Neural crest cell (in vitro differentiated cells): ENCODE data around the gene KRT84. TPM values are rescaled to one million over a fixed set of nuclear protein-coding genes. Genes with fewer than 3 reads are reported as not detected.
A peak's percentile ranks its signal among the peaks of the same experiment; 100 is the strongest.

Experiments used
- DNase-seq: peaks from one replicate; pipeline ENCODE4 v3.0.0; 2021; ENCODE audit warnings: low read depth, mixed read lengths, low spot score
- H3K27ac Mint-ChIP-seq: one replicate; pipeline ENCODE4 v1.8.0; 2021; ENCODE audit warnings: mild to moderate bottlenecking, mixed read lengths; ENCODE audit not compliant: unreplicated experiment
- H3K27me3 Mint-ChIP-seq: 2 replicates; pipeline ENCODE4 v1.8.0; 2021; ENCODE audit warnings: low read depth, mild to moderate bottlenecking, mixed read lengths
- H3K36me3 Mint-ChIP-seq: 2 replicates; pipeline ENCODE4 v1.8.0; 2021; ENCODE audit warnings: low read depth, mild to moderate bottlenecking, mixed read lengths
- H3K4me1 Mint-ChIP-seq: 2 replicates; pipeline ENCODE4 v1.8.0; 2021; ENCODE audit warnings: mixed read lengths
- H3K4me3 Mint-ChIP-seq: one replicate; pipeline ENCODE4 v1.8.0; 2021; ENCODE audit warnings: mild to moderate bottlenecking, mixed read lengths
- H3K9me3 Mint-ChIP-seq: 2 replicates; pipeline ENCODE4 v1.8.0; 2021; ENCODE audit warnings: mixed read lengths
- total RNA-seq: library from RNA; stranded (reverse); gene quantifications from 2 replicates; pipeline ENCODE4 v1.2.1, GENCODE V29; 2021
- TF ChIP-seq, protein P1 (sequence below): fragments of 200-600 bp; sonication (generic); conservative IDR thresholded peaks from 2 replicates; pipeline ENCODE4 v1.5.0; 2021; ENCODE audit warnings: antibody characterized with exemption, mild to moderate bottlenecking

The KRT84 gene
- total RNA-seq, 1 donor from 2014 or later = not detected

DNA sequence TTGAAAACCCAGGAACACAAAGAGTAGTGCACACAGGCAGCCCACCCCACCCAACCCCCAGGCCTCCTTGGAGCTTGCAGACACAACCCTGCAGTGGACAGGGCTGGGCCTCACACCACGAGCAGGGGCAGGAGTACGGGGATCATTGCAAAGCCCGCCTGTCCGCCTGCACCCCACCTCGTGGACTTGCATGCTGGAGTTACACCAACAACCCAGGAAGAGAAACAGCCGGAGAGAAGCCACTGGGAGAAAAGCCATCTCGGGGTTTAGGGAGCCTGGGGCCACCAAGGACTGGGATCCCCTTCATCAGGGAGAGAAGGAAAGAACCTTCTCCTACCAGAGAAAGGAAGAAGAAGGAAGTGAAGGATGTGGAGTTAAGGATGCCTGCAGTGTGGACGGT, 8.2 kb downstream of the KRT84 start:
- TF ChIP-seq, protein P1, sequence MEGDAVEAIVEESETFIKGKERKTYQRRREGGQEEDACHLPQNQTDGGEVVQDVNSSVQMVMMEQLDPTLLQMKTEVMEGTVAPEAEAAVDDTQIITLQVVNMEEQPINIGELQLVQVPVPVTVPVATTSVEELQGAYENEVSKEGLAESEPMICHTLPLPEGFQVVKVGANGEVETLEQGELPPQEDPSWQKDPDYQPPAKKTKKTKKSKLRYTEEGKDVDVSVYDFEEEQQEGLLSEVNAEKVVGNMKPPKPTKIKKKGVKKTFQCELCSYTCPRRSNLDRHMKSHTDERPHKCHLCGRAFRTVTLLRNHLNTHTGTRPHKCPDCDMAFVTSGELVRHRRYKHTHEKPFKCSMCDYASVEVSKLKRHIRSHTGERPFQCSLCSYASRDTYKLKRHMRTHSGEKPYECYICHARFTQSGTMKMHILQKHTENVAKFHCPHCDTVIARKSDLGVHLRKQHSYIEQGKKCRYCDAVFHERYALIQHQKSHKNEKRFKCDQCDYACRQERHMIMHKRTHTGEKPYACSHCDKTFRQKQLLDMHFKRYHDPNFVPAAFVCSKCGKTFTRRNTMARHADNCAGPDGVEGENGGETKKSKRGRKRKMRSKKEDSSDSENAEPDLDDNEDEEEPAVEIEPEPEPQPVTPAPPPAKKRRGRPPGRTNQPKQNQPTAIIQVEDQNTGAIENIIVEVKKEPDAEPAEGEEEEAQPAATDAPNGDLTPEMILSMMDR = no peak
- Mint-ChIP-seq H3K27ac (no peak overlapping the region), H3K4me3 (no peak overlapping the region), H3K36me3 (no peaks in the 10 kb centered on the region), H3K4me1 (no peaks in the 10 kb centered on the region), H3K27me3 (no peaks in the 10 kb centered on the region), H3K9me3 (no peaks in the 10 kb centered on the region)
- DNase-seq = no peak

DNA sequence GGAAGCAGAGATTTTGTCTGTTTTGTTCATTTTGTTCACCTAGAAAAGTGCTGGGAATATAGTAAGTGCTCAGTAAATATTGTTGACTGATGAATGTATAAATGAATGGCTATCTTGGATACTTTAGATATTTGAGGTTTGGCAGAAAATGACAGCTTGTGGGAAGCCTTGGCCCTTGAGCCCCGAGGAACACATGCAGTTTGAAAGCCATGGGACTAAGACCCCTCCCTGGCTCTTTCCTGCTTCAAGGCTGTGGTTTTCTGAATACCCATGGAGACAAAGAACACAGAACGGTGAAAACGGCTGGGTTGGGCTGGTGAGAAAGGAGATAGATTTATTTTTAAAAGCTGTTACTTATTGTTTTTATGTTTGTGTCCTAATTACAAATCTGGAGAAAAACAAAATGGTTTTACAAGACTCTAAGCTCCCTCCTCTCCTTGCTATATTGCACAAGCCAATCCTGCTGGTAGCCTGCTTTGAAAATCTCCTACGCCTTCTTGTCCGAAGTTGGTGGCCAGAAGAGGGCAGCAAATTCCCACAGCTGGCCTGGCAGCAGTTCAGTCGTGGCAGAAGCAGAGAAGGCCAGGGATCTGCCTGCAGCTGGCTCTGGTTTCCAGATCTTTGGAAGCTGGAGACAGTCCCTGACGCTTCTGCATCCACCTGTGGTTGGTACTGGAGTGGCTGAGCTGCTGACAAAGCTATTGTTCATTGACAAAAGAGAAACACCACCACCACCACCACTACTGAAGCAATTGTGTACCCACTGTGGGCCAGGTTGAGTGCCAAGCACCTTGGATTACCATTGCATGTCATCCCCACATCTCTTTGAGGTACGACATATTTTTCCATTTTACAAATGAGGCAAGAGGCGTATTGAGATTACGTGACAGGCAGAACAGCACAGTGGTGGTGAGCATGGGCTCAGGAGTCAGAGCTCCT, 13.0 kb downstream of the KRT84 start:
- H3K27me3 Mint-ChIP-seq = peaks cover 11% of the 10 kb centered on the region
- no peak overlapping the region for H3K27ac Mint-ChIP-seq
- no peak overlapping the region for H3K4me3 Mint-ChIP-seq
- H3K36me3 Mint-ChIP-seq = no peaks in the 10 kb centered on the region
- H3K4me1 Mint-ChIP-seq = peaks cover 8% of the 10 kb centered on the region
- TF ChIP-seq, protein P1 = peak; percentile 91
- DNase-seq = peak; percentile 80
- H3K9me3 Mint-ChIP-seq = no peaks in the 10 kb centered on the region

DNA sequence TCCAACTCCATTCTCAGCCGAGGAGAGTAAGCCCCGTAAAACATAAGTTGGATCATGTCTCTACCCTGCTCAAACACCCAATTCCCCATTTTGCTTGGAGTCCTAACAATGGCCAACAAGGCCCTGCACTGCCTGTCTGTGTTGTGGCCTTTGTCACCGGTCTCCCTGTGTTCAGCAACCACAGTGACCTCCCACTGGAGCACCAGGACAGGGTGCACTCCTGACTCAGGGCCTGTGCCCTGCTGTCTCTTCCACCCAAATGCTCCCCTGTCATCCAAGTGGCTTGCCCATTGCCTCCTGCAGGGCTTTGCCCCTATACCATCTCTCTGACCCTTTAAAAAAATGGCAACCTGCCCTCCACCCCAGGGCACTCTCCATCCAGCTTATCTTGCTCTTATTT, 13.7 kb downstream of the KRT84 start:
- Mint-ChIP-seq H3K27ac (no peak overlapping the region), H3K27me3 (peaks cover 14% of the 10 kb centered on the region), H3K36me3 (no peaks in the 10 kb centered on the region), H3K4me3 (no peak overlapping the region), H3K4me1 (peaks cover 8% of the 10 kb centered on the region), H3K9me3 (no peaks in the 10 kb centered on the region)
- no peak for DNase-seq
- TF ChIP-seq, protein P1 = no peak

DNA sequence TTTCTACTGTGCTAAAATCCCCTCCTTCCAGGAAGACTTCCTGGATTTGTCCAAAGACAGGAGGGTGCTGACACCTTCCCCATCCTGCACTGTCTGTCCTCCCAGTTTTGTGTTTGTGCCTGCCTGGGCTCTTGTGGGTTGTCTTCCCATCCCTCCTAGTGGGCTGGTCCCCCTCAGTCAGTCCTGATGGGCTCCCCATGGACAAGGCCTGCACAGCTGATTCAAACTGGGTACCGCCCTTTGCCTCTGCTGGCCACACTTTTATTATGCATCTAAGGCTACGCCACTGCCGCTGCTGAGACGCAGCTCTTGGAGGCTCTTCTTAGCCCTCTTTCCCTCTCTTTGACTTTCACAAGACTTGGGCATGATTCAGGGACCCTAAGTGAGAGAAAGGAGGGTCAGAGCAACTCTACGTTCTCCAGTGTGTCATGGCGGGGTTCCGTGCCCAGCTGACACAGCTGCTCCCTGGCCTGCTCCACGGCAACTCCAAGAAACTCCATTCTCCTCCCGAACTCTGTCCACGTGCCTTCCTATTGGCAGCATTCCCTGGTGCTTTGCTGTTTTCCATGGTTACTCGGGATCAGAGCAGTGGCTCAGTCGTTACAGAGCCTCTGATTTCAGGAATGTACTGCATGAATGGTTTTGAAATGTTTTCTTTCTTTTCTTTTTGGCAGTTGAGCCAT, 14.4 kb downstream of the KRT84 start:
- no peaks in the 10 kb centered on the region for H3K36me3 Mint-ChIP-seq
- TF ChIP-seq, protein P1 = no peak
- H3K4me1 Mint-ChIP-seq = peaks cover 8% of the 10 kb centered on the region
- no peak overlapping the region for H3K4me3 Mint-ChIP-seq
- peak overlapping the region; percentile 93 for H3K27ac Mint-ChIP-seq
- H3K27me3 Mint-ChIP-seq = peaks cover 14% of the 10 kb centered on the region
- no peaks in the 10 kb centered on the region for H3K9me3 Mint-ChIP-seq
- no peak for DNase-seq

DNA sequence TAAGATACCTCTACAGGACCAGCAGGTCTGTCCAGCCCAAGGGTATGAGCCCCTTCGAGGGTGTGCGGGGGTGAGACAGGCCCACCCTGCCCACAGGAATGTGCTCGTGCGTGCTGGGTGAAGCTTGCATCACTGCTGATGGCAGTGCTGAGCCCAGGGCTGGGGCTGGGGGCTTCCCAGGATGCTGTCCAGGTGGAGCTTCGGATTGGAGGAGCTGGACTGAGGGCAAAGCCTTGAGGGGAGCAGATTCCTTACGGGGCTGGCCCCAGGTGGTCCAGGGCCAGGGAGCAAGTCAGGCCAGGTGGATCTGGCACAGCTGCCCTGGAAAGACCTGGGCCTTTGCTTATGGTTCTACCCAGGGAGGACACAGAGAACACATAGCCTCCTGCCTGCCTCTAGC, 15.6 kb downstream of the KRT84 start:
- TF ChIP-seq, protein P1 = no peak

More for the DNA sequence above, 15.6 kb downstream of the KRT84 start:
- peaks cover 8% of the 10 kb centered on the region for H3K4me1 Mint-ChIP-seq
- no peaks in the 10 kb centered on the region for H3K9me3 Mint-ChIP-seq
- H3K36me3 Mint-ChIP-seq = no peaks in the 10 kb centered on the region
- H3K27ac Mint-ChIP-seq = no peak overlapping the region
- no peak overlapping the region for H3K4me3 Mint-ChIP-seq
- H3K27me3 Mint-ChIP-seq = peaks cover 14% of the 10 kb centered on the region
- DNase-seq = no peak
